Measurements from ENCODE around the gene CR1.
A peak's percentile ranks its signal among the peaks of the same experiment; 100 is the strongest.
"Not testable (repeated sequence)": the region's sequence is repeated elsewhere in the genome, so short reads cannot be mapped to it uniquely, and the experiment has no call there.

CR1 gene

GRCh38 chr1:207605444-207606361, 109.7 kb downstream of the CR1 start:
- no peaks in the 10 kb centered on the region for H3K9me3 ChIP-seq (ENCODE audit: insufficient read depth, low read depth, low read length)
- no peak overlapping the region for H3K27ac ChIP-seq (ENCODE audit: low read length)
- no peak overlapping the region for H3K9ac ChIP-seq (ENCODE audit: low read depth, low read length)
- no peak overlapping the region for H3K4me3 ChIP-seq (ENCODE audit: low read length)
- H3K36me3 ChIP-seq (ENCODE audit: insufficient read depth, low read depth, low read length): no peaks in the 10 kb centered on the region
- H3K27me3 ChIP-seq (ENCODE audit: insufficient read depth, low read length): no peaks in the 10 kb centered on the region
- H3K4me1 ChIP-seq (ENCODE audit: insufficient read depth, low read length): 0 out of 2 replicates have a peak, but pooled peaks cover under 1% of the 10 kb centered on the region

- H3K4me3 ChIP-seq (ENCODE audit: low read length): no peak overlapping the region
- no peak overlapping the region for H3K9ac ChIP-seq (ENCODE audit: low read depth, low read length)
- H3K36me3 ChIP-seq (ENCODE audit: insufficient read depth, low read depth, low read length): no peaks in the 10 kb centered on the region
- H3K4me1 ChIP-seq (ENCODE audit: insufficient read depth, low read length): no peaks in the 10 kb centered on the region
- no peak overlapping the region for H3K27ac ChIP-seq (ENCODE audit: low read length)
- H3K27me3 ChIP-seq (ENCODE audit: insufficient read depth, low read length): no peaks in the 10 kb centered on the region
- no peaks in the 10 kb centered on the region for H3K9me3 ChIP-seq (ENCODE audit: insufficient read depth, low read depth, low read length)
Observed at GRCh38 chr1:207606362-207606755, 110.4 kb downstream of the CR1 start.

GRCh38 chr1:207612762-207613161, 116.8 kb downstream of the CR1 start:
- H3K4me3 ChIP-seq (ENCODE audit: low read length): no peak overlapping the region
- no peak overlapping the region for H3K9ac ChIP-seq (ENCODE audit: low read depth, low read length)
- H3K9me3 ChIP-seq (ENCODE audit: insufficient read depth, low read depth, low read length): peaks cover 6% of the 10 kb centered on the region
- H3K4me1 ChIP-seq (ENCODE audit: insufficient read depth, low read length): no peaks in the 10 kb centered on the region
- no peak overlapping the region for H3K27ac ChIP-seq (ENCODE audit: low read length)
- H3K36me3 ChIP-seq (ENCODE audit: insufficient read depth, low read depth, low read length): no peaks in the 10 kb centered on the region
- H3K27me3 ChIP-seq (ENCODE audit: insufficient read depth, low read length): no peaks in the 10 kb centered on the region

- H3K36me3 ChIP-seq (ENCODE audit: insufficient read depth, low read depth, low read length): no peaks in the 10 kb centered on the region
- H3K27me3 ChIP-seq (ENCODE audit: insufficient read depth, low read length): no peaks in the 10 kb centered on the region
Observed at GRCh38 chr1:207619871-207620542, 124.0 kb downstream of the CR1 start.

GRCh38 chr1:207620543-207620893, 124.6 kb downstream of the CR1 start:
- Histone ChIP-seq H3K27ac (ENCODE audit: low read length) (no peak overlapping the region), H3K9ac (ENCODE audit: low read depth, low read length) (no peak overlapping the region), H3K4me1 (ENCODE audit: insufficient read depth, low read length) (no peaks in the 10 kb centered on the region), H3K4me3 (ENCODE audit: low read length) (no peak overlapping the region), H3K27me3 (ENCODE audit: insufficient read depth, low read length) (no peaks in the 10 kb centered on the region), H3K9me3 (ENCODE audit: insufficient read depth, low read depth, low read length) (no peaks in the 10 kb centered on the region; the same call in 1 of the 2 replicates), H3K36me3 (ENCODE audit: insufficient read depth, low read depth, low read length) (no peaks in the 10 kb centered on the region)

More at GRCh38 chr1:207619871-207620542, 124.0 kb downstream of the CR1 start:
- H3K4me3 ChIP-seq (ENCODE audit: low read length): no peak overlapping the region
- H3K4me1 ChIP-seq (ENCODE audit: insufficient read depth, low read length): no peaks in the 10 kb centered on the region
- no peak overlapping the region for H3K27ac ChIP-seq (ENCODE audit: low read length)
- no peaks in the 10 kb centered on the region; the same call in 1 of the 2 replicates for H3K9me3 ChIP-seq (ENCODE audit: insufficient read depth, low read depth, low read length)
- H3K9ac ChIP-seq (ENCODE audit: low read depth, low read length): no peak overlapping the region

- H3K9ac ChIP-seq (ENCODE audit: low read depth, low read length); H3K4me1 ChIP-seq (ENCODE audit: insufficient read depth, low read length); H3K4me3 ChIP-seq (ENCODE audit: low read length); H3K36me3 ChIP-seq (ENCODE audit: insufficient read depth, low read depth, low read length); H3K9me3 ChIP-seq (ENCODE audit: insufficient read depth, low read depth, low read length); H3K27me3 ChIP-seq (ENCODE audit: insufficient read depth, low read length); H3K27ac ChIP-seq (ENCODE audit: low read length): not testable (repeated sequence)
Observed at GRCh38 chr1:207625504-207626071, 129.6 kb downstream of the CR1 start.

- Histone ChIP-seq H3K9me3 (ENCODE audit: insufficient read depth, low read depth, low read length) (peaks cover 5% of the 10 kb centered on the region), H3K9ac (ENCODE audit: low read depth, low read length) (no peak overlapping the region)
Observed at GRCh38 chr1:207626972-207627337, 131.0 kb downstream of the CR1 start.

GRCh38 chr1:207627496-207627895, 131.5 kb downstream of the CR1 start:
- Histone ChIP-seq H3K9ac (ENCODE audit: low read depth, low read length) (no peak overlapping the region), H3K27me3 (ENCODE audit: insufficient read depth, low read length) (no peaks in the 10 kb centered on the region), H3K4me3 (ENCODE audit: low read length) (no peak overlapping the region), H3K36me3 (ENCODE audit: insufficient read depth, low read depth, low read length) (no peaks in the 10 kb centered on the region), H3K27ac (ENCODE audit: low read length) (no peak overlapping the region), H3K9me3 (ENCODE audit: insufficient read depth, low read depth, low read length) (peaks cover 5% of the 10 kb centered on the region), H3K4me1 (ENCODE audit: insufficient read depth, low read length) (peaks cover 25% of the 10 kb centered on the region)

More at GRCh38 chr1:207626972-207627337, 131.0 kb downstream of the CR1 start:
- no peaks in the 10 kb centered on the region for H3K27me3 ChIP-seq (ENCODE audit: insufficient read depth, low read length)
- peaks cover 20% of the 10 kb centered on the region for H3K4me1 ChIP-seq (ENCODE audit: insufficient read depth, low read length)
- H3K4me3 ChIP-seq (ENCODE audit: low read length): no peak overlapping the region
- no peaks in the 10 kb centered on the region for H3K36me3 ChIP-seq (ENCODE audit: insufficient read depth, low read depth, low read length)
- no peak overlapping the region for H3K27ac ChIP-seq (ENCODE audit: low read length)

GRCh38 chr1:207628776-207629175, 132.8 kb downstream of the CR1 start:
- H3K9me3 ChIP-seq (ENCODE audit: insufficient read depth, low read depth, low read length): peaks cover 5% of the 10 kb centered on the region
- no peaks in the 10 kb centered on the region for H3K27me3 ChIP-seq (ENCODE audit: insufficient read depth, low read length)
- H3K4me3 ChIP-seq (ENCODE audit: low read length): no peak overlapping the region
- no peak overlapping the region for H3K27ac ChIP-seq (ENCODE audit: low read length)
- H3K9ac ChIP-seq (ENCODE audit: low read depth, low read length): no peak overlapping the region
- peaks cover 34% of the 10 kb centered on the region for H3K4me1 ChIP-seq (ENCODE audit: insufficient read depth, low read length)
- no peaks in the 10 kb centered on the region for H3K36me3 ChIP-seq (ENCODE audit: insufficient read depth, low read depth, low read length)

GRCh38 chr1:207631137-207631536, 135.2 kb downstream of the CR1 start:
- Histone ChIP-seq H3K4me1 (ENCODE audit: insufficient read depth, low read length) (peaks cover 53% of the 10 kb centered on the region), H3K27ac (ENCODE audit: low read length) (peak overlapping the region; percentile 48), H3K9me3 (ENCODE audit: insufficient read depth, low read depth, low read length) (peaks cover under 1% of the 10 kb centered on the region; the same call in 1 of the 2 replicates), H3K4me3 (ENCODE audit: low read length) (no peak overlapping the region), H3K27me3 (ENCODE audit: insufficient read depth, low read length) (no peaks in the 10 kb centered on the region), H3K9ac (ENCODE audit: low read depth, low read length) (peak overlapping the region; percentile 27; the same call in 1 of the 2 replicates), H3K36me3 (ENCODE audit: insufficient read depth, low read depth, low read length) (no peaks in the 10 kb centered on the region)

- peak overlapping the region; percentile 93 for H3K9ac ChIP-seq (ENCODE audit: low read depth, low read length)
- no peaks in the 10 kb centered on the region for H3K9me3 ChIP-seq (ENCODE audit: insufficient read depth, low read depth, low read length)
- H3K4me3 ChIP-seq (ENCODE audit: low read length): peak overlapping the region; percentile 52
- H3K27me3 ChIP-seq (ENCODE audit: insufficient read depth, low read length): no peaks in the 10 kb centered on the region
- H3K27ac ChIP-seq (ENCODE audit: low read length): peak overlapping the region; percentile 98
- H3K4me1 ChIP-seq (ENCODE audit: insufficient read depth, low read length): peaks cover 53% of the 10 kb centered on the region
- H3K36me3 ChIP-seq (ENCODE audit: insufficient read depth, low read depth, low read length): no peaks in the 10 kb centered on the region
Observed at GRCh38 chr1:207633226-207633625, 137.3 kb downstream of the CR1 start.

Data from iPS-20b (cell line).